Regular cardiac myocyte (primary cell): Measurements from ENCODE around the gene NFYC. TPM values are rescaled to one million over a fixed set of nuclear protein-coding genes. Genes with fewer than 3 reads are reported as not detected.

Experiments
- total RNA-seq: library from RNA; depleted of rRNA; stranded (reverse); fragments of >200 nt; gene quantifications from 2 replicates; pipeline ENCODE4 v1.2.3, GENCODE V29; 2014

NFYC gene
- total RNA-seq = 18.3 and 27.0 TPM in 2 replicates

DNA sequence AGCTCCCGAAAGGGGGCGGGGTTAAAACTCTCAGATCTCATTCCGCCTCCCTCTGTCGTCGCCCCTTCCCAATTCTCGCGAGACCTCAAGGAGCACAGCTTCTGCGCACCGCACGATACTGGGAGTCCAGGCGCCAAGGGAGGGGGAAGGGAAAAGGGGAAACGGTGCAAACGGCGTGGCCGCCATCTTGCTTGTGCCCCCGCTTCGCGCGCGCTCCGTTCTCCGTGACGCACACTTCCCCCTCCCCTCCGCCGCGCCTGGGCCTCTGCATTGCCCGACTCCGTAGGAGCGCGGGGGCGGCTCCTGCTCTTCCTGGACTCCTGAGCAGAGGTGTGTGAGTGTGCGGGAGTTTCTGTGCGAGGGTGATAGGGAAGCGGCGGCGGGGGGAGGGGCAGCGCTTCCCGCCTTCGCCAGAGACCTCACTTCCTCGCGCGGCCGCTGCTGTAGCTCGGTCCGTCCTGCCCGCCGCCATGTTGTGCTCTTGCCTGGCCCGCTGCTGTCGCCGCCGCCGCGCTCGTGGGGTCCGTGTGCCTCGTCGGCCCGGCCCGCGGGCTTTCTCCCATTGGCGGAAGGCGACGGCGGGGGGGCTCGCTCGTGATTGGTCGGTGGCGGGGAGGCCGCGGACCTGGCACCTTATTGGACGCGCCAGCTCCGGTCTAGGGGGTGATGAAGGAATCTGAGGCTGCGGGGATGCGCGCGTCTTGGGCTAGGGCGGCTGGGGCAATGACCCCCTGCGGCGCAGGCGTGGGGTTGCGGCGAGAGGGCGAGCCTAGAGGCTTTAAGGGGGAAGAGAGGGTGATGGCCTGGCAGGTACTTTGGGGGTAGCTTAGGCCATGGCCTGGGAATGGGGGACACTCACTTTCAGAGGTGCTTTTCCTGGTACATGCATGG is at the start of gene NFYC:
NFYC (plus strand) TSS at position 167 of the 891 bp plus-strand sequence. CDS start 47,140 bp downstream, outside the sequence.

DNA sequence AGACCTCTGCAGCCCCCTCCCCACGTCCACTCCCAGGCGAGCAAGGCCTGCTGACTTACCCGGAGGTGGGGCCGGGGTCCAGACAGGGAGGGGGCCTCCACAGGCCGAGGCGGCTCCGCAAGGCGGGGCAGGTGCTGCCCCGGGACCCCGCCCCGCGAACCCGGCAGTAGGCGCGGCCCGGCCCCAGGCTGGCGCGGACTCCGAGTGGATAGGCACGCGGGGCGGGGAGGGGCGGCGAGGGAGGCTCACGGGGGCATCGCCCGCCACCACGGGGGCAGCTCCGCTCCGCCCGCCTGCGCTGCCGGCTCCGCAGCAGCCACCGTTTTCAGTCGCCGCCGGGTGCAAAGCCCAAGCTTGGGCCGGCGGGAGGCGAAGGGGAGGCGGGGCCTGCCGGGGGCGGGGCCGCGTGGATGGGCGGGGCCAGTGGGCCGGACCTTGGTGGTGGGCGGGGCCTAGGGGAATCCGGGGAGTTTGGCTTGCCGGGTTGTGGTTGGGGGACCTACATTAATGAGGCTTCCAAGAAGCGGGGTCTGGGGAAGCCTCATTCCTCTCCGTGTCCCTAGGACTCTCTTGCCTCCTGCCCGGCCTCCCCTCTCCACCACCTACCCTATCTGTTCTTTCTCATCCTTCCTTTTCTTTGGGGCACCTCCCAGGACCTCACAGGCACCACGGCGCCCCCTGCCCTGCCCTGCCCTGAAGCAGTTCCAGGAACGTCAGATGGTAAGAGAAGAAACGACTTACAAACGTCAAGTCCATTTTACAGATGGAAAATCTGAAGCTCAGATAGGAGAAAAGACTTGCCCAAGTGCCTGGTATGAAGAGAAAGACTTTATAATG is 26.0 kb upstream of the NFYC start, which contains the start of gene RIMS3:
RIMS3 (minus strand) TSS at position 348 of the 837 bp plus-strand sequence. CDS start 23,757 bp downstream, outside the sequence.

DNA sequence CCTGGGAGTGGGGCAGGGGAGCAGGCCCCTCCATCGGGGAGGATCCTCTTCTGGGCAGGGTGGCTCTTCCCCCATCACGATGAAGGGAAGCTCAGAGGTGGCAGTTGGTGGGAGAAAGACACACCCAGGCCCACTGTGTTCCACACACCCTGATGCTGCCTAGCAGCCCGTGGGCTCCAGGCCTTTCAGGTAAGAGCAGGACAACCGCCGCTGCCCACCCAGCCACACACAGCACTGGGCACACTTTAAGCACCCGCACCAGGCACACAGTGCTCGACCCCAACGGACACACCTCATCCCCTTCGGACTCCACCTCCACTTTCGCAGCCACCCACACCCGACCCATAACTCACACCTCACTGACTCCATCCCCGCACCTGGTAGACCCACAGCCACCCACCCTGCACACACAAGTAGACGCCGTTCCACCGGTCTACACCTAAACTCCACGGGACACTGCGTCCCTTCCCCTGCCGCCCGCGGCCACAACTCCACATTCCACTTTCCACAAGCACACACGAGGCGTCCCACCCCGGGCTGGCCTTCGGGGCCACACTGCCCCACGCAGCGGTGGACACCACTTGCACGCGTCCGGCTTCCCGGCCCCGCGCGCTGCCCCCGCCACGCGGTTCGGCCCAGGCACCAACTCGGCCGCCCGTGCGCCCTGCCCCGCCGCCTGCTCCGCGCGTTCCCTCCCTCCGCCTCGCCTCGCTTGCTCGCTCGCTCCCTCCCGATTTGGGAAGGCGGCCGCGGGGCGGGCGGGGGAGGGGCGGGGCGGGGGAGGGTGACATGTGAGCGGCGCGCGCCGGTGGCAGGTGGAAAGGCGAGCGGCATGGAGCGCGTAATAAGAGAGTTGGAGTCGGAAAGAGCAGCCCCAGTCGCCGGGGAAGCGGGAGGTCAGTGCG is 91.7 kb downstream of the NFYC start, which contains the start of gene KCNQ4:
KCNQ4 (plus strand) TSS at position 787 of the 905 bp plus-strand sequence. CDS start 307 bp downstream, outside the sequence.

Other genes starting within 250 kb of the NFYC start
- gene ZFP69B, start 241.2 kb upstream of the NFYC start, total RNA-seq = 2.8 and 4.2 TPM in 2 replicates
- 2.8 and 3.3 TPM in 2 replicates for gene ZFP69, start 214.4 kb upstream of the NFYC start, total RNA-seq
- gene EXO5, start 182.9 kb upstream of the NFYC start, total RNA-seq = 7.0 and 21.1 TPM in 2 replicates
- gene ZNF684, start 160.1 kb upstream of the NFYC start, total RNA-seq = 3.8 and 3.9 TPM in 2 replicates
- 0.38 and 0.85 TPM in 2 replicates for gene RIMS3, start 26.0 kb upstream of the NFYC start, total RNA-seq
- gene KCNQ4, start 92.1 kb downstream of the NFYC start, total RNA-seq = 0.19 and 0.28 TPM in 2 replicates
- gene CITED4, start 170.7 kb downstream of the NFYC start, total RNA-seq = 1.9 and 2.3 TPM in 2 replicates